Transverse colon (tissue), 4 donors: Measurements from ENCODE around the gene AKR1A1.

Experiments used
- CTCF ChIP-seq, 5 experiments: fragments of 200-600 bp in 3 of 5; fragments of 450-650 bp in 2 of 5; sonication (generic) in 3 of 5; IDR thresholded peaks; 1 replicate in 2 of 5; 2 replicates in 3 of 5; pipeline ENCODE4 v1.5.1; 2016 to 2017; ENCODE audit warnings: antibody characterized with exemption in 5 of 5, inconsistent platforms in 3 of 5, mild to moderate bottlenecking in 2 of 5, moderate library complexity in 1 of 5
- POLR2A ChIP-seq: fragments of 450-650 bp; IDR thresholded peaks from one replicate; pipeline ENCODE4 v1.6.1; 2016; ENCODE audit warnings: antibody characterized with exemption, mild to moderate bottlenecking, moderate library complexity
- POLR2AphosphoS5 ChIP-seq, 3 donors: sonication (generic); formaldehyde crosslinking; IDR thresholded peaks; one replicate each; pipeline ENCODE4 v1.6.1; 2016; ENCODE audit warnings: antibody characterized with exemption in 3 of 3

GRCh38 chr1:45510036-45510971 is 40.3 kb upstream of the AKR1A1 start:
- no peak for TF ChIP-seq CTCF (IDR thresholded peaks at IDR 0.05)
- TF ChIP-seq POLR2AphosphoS5 (IDR thresholded peaks at IDR 0.05) = no peak
- no peak for TF ChIP-seq POLR2A
